Prostate gland (tissue), 2 donors: ENCODE results near the gene HLA-A. TPM values are rescaled to one million over a fixed set of nuclear protein-coding genes. Genes with fewer than 3 reads are reported as not detected.

Experiments
- DNase-seq: peaks from one replicate; pipeline ENCODE4 v3.0.0-alpha.2; 2019; ENCODE audit warnings: low spot score
- H3K27ac ChIP-seq, 2 donors: fragments of 200-600 bp; sonication (generic); 2 replicates each; pipeline ENCODE4 v1.5.1; 2017 to 2019
- H3K27me3 ChIP-seq: fragments of 200-600 bp; sonication (generic); replicated peaks from 2 replicates; pipeline ENCODE4 v1.5.1; 2019; ENCODE audit not compliant: insufficient read depth
- H3K36me3 ChIP-seq, 2 donors: fragments of 200-600 bp; sonication (generic); 1 replicate in 1 of 2; 2 replicates in 1 of 2; pipeline versions ENCODE4 v1.5.1 to v1.8.1; 2017 to 2019
- H3K4me1 ChIP-seq: fragments of 200-600 bp; sonication (generic); replicated peaks from 2 replicates; pipeline ENCODE4 v1.5.1; 2019
- H3K4me3 ChIP-seq, 2 donors: fragments of 200-600 bp; sonication (generic); 2 replicates each; pipeline ENCODE4 v1.5.1; 2017 to 2019
- H3K9me3 ChIP-seq: fragments of 200-600 bp; sonication (generic); 2 replicates; pipeline ENCODE4 v1.5.1; 2017
- POLR2A ChIP-seq: fragments of 450-650 bp; IDR thresholded peaks from one replicate; pipeline ENCODE4 v1.6.1; 2016; ENCODE audit warnings: antibody characterized with exemption, mild to moderate bottlenecking
- POLR2AphosphoS5 ChIP-seq: sonication (generic); formaldehyde crosslinking; IDR thresholded peaks from one replicate; pipeline ENCODE4 v1.6.1; 2017; ENCODE audit warnings: antibody characterized with exemption
- WGBS: methylation state at CpG from one replicate; pipeline ENCODE4 v1.1.5; 2018; 5-methylcytosine and 5-hydroxymethylcytosine counted together
- intact Hi-C: fragments of 100-400 bp; cut with DNase I; formaldehyde crosslinking; loops from one replicate; pipeline ENCODE4 v1.14.2; 2022
- total RNA-seq, 2 donors: library from RNA; depleted of rRNA; stranded (reverse); fragments of >200 nt; gene quantifications; one replicate each; pipeline ENCODE4 v1.1.0, GENCODE V29; 2016
- TF ChIP-seq, protein P1 (sequence below), 4 experiments: fragments of 200-600 bp in 2 of 4; fragments of 450-650 bp in 2 of 4; sonication (generic) in 2 of 4; IDR thresholded peaks; 1 replicate in 3 of 4; 2 replicates in 1 of 4; pipeline ENCODE4 v1.5.1; 2016 to 2019; ENCODE audit warnings: antibody characterized with exemption in 4 of 4, mild to moderate bottlenecking in 2 of 4, moderate library complexity in 2 of 4

HLA-A gene
- total RNA-seq, 2 donors from 2014 or later: 564 to 620 TPM

DNA sequence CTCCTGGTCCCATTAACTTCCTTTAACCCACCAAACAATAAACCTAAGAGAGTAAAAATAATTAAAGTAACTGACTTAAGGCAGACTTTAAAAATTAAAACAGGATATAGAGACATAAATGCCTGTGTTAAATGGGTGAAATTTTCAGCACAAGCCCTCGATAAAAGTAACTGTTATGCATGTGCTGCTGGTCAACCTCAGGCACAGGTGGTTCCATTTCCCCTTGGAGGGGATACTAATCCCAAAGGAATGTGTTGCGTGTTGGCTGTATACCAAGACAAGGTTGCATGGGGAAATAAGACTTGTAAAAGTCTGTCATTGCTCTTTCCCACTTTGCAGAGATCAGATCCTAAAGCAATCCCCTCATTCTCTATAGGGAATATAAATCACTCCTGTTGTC lies 25.8 kb downstream of the HLA-A start:
- Histone ChIP-seq H3K9me3 (no peaks in the 10 kb centered on the region), H3K27ac (no peak overlapping the region), H3K27me3 (no peaks in the 10 kb centered on the region), H3K4me3 (no peak overlapping the region), H3K36me3 (no peaks in the 10 kb centered on the region), H3K4me1 (no peaks in the 10 kb centered on the region)
- TF ChIP-seq, protein P1, sequence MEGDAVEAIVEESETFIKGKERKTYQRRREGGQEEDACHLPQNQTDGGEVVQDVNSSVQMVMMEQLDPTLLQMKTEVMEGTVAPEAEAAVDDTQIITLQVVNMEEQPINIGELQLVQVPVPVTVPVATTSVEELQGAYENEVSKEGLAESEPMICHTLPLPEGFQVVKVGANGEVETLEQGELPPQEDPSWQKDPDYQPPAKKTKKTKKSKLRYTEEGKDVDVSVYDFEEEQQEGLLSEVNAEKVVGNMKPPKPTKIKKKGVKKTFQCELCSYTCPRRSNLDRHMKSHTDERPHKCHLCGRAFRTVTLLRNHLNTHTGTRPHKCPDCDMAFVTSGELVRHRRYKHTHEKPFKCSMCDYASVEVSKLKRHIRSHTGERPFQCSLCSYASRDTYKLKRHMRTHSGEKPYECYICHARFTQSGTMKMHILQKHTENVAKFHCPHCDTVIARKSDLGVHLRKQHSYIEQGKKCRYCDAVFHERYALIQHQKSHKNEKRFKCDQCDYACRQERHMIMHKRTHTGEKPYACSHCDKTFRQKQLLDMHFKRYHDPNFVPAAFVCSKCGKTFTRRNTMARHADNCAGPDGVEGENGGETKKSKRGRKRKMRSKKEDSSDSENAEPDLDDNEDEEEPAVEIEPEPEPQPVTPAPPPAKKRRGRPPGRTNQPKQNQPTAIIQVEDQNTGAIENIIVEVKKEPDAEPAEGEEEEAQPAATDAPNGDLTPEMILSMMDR (IDR thresholded peaks at IDR 0.05): no peak
- no peak for TF ChIP-seq POLR2A
- no peak for TF ChIP-seq POLR2AphosphoS5
- intact Hi-C loops: no loop called here
- DNase-seq: no peak
- WGBS: 54% methylated on average over 2 of the region's 2 CpGs

DNA sequence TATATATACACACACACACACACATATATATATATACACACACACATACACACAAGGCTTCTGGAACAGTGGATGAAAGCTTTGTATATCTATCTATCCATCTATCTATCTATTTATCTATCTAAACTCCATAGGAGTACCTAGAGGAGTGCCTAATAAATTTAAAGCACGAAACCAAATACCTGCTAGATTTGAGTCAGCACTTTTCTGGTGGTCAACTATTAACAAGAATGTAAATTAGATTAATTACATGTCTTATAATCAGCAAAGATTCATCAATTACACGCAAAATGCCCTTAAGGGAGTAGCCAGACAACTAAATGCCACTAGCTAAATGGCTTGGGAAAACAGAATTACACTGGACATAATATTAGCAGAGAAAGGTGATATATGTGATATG lies 26.6 kb downstream of the HLA-A start:
- Histone ChIP-seq H3K4me3 (no peak overlapping the region), H3K36me3 (no peaks in the 10 kb centered on the region), H3K4me1 (no peaks in the 10 kb centered on the region), H3K27ac (no peak overlapping the region), H3K27me3 (no peaks in the 10 kb centered on the region), H3K9me3 (no peaks in the 10 kb centered on the region)
- no peak for TF ChIP-seq POLR2A
- no peak for TF ChIP-seq POLR2AphosphoS5
- TF ChIP-seq, protein P1 (IDR thresholded peaks at IDR 0.05): no peak
- WGBS: 96% methylated on average over 2 of the region's 2 CpGs
- no peak for DNase-seq
- intact Hi-C loops: no loop called here

DNA sequence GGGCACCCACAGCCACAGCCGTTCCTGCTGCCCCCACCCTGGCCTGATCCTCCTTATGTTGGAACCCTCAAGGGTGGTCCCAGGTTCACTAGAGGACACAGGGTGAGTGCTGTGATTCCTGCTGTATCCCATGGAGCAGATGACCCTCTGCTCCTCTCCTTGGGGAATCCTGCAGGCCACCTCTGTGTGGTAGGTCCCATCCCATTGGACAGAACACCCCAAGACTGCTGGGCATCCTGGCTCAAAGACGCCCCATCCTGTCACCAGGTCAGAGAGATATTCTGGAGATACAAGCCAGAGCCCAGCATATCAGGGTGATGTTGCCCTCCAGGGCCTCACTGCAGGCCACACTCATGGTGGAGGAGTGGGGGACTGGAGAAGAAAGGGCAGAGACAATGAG lies 28.4 kb downstream of the HLA-A start:
- H3K27ac ChIP-seq: no peak overlapping the region
- no peaks in the 10 kb centered on the region for H3K36me3 ChIP-seq
- no peaks in the 10 kb centered on the region for H3K27me3 ChIP-seq
- no peak for TF ChIP-seq POLR2AphosphoS5
- peaks cover 4% of the 10 kb centered on the region for H3K4me1 ChIP-seq
- intact Hi-C loops: no loop called here
- no peaks in the 10 kb centered on the region for H3K9me3 ChIP-seq
- DNase-seq: no peak
- 63% methylated on average over 2 of the region's 2 CpGs for WGBS
- no peak overlapping the region for H3K4me3 ChIP-seq

DNA sequence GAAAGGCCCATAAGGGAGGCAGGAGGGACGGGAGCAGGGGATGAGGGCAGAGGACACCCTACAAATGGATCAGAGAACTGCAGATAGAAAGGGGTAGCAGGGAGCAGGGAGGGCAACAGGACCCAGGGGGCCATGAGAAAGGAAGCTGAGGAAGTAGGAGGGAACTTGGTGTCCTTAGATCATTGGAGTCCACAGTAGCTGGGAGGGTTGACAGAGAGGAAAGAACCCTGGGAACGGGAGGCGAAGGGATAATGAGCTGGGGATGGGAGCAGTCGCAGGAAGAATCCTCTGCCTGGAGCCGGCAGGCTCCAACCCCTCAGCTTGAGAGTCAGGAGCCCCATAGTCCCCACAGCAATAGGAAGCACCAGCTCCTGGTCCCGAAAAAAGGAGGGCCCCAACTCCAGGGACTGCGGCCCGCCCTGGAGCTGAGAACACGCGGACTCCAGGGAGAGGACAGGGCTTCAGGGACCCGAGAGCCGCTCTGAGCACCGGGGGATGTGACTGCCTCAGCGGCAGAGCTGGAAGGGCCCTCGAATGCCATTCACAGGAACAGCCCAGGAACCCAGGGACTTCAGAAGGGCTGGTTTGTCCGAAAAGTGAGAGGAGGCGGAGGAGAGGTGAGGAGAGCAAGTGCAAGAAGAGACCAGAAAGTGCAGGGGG lies 32.7 kb downstream of the HLA-A start:
- Histone ChIP-seq H3K9me3 (no peaks in the 10 kb centered on the region), H3K4me1 (peaks cover 4% of the 10 kb centered on the region), H3K27me3 (no peaks in the 10 kb centered on the region), H3K4me3 (peak overlapping the region; percentile 6 to 25), H3K36me3 (no peaks in the 10 kb centered on the region), H3K27ac (peak overlapping the region in 1 of 2 donors; percentile 35)
- TF ChIP-seq POLR2AphosphoS5 (no peak), POLR2A (no peak)
- TF ChIP-seq, protein P1 (IDR thresholded peaks at IDR 0.05): no peak
- 21% methylated on average over 17 of the region's 17 CpGs for WGBS
- intact Hi-C loops: loop anchor here (5.0 kb wide), 1 partner anchor 87 kb away; the partner anchor contains the start of gene POLR1H
- no peak for DNase-seq

DNA sequence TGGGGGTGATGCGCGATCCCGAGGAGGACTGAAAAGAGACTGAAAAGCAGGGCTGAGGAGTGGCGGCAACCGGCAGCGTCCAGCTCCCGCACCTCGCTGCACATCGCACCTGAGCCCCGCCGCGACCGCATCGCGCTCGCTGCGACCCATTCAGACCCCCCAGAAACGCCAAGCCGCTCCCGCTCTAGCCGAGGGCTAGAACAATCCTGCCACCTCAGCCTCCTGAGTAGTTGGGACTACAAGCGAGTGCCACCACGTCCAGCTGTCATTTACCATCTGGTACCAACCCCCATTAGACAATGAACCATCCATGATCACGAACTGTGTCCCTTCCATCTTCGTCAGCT lies 33.2 kb downstream of the HLA-A start:
- H3K4me3 ChIP-seq: peak overlapping the region; percentile 6 to 25
- TF ChIP-seq POLR2A (no peak), POLR2AphosphoS5 (no peak)
- TF ChIP-seq, protein P1 (IDR thresholded peaks at IDR 0.05): no peak
- H3K4me1 ChIP-seq: peaks cover 4% of the 10 kb centered on the region
- H3K27ac ChIP-seq: no peak overlapping the region
- no peak for DNase-seq
- 6% methylated on average over 25 of the region's 25 CpGs for WGBS
- intact Hi-C loops: loop anchor here (5.0 kb wide), 1 partner anchor 87 kb away; the partner anchor contains the start of gene POLR1H
- H3K36me3 ChIP-seq: no peaks in the 10 kb centered on the region
- H3K9me3 ChIP-seq: no peaks in the 10 kb centered on the region
- H3K27me3 ChIP-seq: no peaks in the 10 kb centered on the region
